C4-2B (cell line): ENCODE measurements around the gene CHST12.

Experiments
- ZFX ChIP-seq: fragments of 450-650 bp; IDR thresholded peaks from 2 replicates; pipeline ENCODE4 v1.6.1; 2017
- TF ChIP-seq, protein P1 (sequence below): fragments of 450-650 bp; conservative IDR thresholded peaks from 2 replicates; pipeline ENCODE4 v1.5.1; 2017; ENCODE audit warnings: mild to moderate bottlenecking

DNA sequence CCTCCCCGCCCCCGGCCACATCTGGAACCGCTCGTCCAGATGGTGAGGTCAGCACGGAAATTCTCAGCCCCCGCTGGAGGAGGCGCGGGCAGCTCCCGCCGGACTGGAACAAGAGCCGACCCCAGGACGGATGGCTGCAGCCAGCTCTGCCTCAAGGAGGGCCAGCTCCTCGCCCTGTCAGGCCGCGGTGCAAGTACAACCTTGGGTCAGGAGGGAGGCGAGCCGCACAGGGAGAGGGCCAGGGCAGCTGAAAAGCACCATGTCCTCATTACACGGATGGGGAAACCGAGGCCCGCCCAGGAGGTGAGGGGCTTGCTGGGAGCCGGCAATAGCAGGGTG lies 76.6 kb downstream of the CHST12 start:
- TF ChIP-seq, protein P1, sequence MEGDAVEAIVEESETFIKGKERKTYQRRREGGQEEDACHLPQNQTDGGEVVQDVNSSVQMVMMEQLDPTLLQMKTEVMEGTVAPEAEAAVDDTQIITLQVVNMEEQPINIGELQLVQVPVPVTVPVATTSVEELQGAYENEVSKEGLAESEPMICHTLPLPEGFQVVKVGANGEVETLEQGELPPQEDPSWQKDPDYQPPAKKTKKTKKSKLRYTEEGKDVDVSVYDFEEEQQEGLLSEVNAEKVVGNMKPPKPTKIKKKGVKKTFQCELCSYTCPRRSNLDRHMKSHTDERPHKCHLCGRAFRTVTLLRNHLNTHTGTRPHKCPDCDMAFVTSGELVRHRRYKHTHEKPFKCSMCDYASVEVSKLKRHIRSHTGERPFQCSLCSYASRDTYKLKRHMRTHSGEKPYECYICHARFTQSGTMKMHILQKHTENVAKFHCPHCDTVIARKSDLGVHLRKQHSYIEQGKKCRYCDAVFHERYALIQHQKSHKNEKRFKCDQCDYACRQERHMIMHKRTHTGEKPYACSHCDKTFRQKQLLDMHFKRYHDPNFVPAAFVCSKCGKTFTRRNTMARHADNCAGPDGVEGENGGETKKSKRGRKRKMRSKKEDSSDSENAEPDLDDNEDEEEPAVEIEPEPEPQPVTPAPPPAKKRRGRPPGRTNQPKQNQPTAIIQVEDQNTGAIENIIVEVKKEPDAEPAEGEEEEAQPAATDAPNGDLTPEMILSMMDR, result no peak
- no peak for TF ChIP-seq ZFX
